Erythroblast (primary cell): Measurements from ENCODE around the gene C1orf226.

ENCODE experiments used
- DNase-seq, 2 experiments: peaks; one replicate each; lab custom pipeline; 2025; lab: John Stamatoyannopoulos, UW
- GATA1 ChIP-seq: IDR thresholded peaks from 2 replicates; pipeline ENCODE4 v1.6.1; 2011; ENCODE audit warnings: low read depth, mild to moderate bottlenecking, control low read depth, low read length, moderate library complexity
- POLR2A ChIP-seq: IDR thresholded peaks from 2 replicates; pipeline ENCODE4 v1.6.1; 2011; ENCODE audit warnings: mild to moderate bottlenecking, low read length

The C1orf226 gene

DNA sequence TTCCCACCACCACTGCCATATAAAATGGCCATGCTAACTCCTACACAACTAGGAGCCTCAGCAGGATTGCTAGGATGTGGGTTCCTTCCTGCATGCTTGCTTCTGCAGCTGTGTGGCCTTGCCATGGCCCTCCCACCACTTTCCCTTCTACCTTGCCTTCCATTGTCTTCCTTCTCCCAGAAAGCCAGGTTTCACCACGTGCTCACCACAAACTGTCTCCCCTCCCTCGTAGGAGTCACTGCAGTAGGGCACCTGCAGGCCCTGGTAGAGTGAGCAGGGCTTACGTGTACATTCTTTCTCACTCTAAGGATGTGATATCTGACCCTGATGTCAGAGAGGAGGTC, 3.7 kb downstream of the C1orf226 start:
- TF ChIP-seq POLR2A (no peak), GATA1 (no peak)
- no peak for DNase-seq

DNA sequence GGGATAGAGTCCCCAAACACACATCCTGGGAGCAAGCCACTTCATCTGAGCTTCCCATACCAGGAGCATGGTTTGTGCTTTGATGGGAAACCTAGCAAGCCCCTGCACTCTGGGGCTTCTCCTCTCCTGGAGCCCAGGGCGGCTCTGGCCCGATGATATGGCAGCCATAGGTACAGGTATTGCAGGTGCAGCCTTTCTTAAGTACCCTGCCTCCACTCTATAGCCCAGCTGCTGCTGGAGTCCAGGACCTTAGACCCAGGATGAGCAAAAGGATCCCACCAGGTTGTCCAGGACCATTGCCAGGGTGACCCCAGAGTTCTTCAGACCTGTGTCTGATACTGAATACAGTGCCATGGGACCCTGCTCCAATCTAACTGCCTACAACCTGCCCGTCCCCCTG, 4.2 kb downstream of the C1orf226 start:
- DNase-seq: no peak
- TF ChIP-seq POLR2A: no peak
- no peak for TF ChIP-seq GATA1

DNA sequence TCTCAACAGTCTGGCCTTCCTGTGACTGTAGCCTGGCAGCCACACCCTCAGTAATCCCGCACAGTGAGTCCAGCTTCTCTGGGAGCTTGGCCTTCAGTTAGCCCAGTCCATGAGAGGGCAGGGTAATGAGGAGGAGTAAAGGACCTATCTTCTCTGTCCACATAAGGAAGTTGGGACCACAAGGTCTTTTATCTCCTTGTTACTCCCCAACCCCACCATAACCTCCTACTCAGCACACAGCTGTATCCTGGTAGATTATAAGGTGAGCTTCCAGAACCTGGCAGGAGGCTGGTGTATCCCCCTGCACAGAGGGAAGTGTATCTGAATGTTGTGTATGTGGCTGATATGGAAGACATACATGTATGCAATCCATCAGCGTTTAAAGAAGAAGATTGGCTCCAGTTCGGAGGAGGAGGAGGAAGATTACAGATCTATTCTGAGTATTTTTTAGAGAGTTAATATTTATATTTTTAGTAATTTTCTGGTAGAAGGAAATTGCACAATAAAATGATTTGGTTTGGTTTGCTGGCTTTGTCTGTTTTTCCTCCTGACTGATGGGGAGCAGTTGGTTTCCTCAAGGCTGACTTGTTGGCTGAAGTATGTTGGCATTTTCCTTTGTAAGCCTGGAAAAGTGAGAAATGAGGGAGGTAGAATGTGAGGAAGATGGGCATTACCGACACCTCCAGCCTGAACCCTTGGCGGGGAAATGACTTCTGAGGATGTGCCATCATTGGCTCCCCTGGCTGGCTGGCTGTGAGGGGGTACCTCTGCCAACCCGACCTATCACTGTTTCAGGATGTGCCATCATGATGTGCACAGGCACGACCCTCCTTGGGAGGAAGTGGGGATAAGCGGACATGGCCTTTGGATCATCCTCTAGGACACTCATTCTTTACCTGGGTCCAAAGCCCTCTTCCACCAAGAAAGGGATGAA, 5.0 kb downstream of the C1orf226 start:
- DNase-seq: no peak
- no peak for TF ChIP-seq GATA1
- TF ChIP-seq POLR2A: no peak

DNA sequence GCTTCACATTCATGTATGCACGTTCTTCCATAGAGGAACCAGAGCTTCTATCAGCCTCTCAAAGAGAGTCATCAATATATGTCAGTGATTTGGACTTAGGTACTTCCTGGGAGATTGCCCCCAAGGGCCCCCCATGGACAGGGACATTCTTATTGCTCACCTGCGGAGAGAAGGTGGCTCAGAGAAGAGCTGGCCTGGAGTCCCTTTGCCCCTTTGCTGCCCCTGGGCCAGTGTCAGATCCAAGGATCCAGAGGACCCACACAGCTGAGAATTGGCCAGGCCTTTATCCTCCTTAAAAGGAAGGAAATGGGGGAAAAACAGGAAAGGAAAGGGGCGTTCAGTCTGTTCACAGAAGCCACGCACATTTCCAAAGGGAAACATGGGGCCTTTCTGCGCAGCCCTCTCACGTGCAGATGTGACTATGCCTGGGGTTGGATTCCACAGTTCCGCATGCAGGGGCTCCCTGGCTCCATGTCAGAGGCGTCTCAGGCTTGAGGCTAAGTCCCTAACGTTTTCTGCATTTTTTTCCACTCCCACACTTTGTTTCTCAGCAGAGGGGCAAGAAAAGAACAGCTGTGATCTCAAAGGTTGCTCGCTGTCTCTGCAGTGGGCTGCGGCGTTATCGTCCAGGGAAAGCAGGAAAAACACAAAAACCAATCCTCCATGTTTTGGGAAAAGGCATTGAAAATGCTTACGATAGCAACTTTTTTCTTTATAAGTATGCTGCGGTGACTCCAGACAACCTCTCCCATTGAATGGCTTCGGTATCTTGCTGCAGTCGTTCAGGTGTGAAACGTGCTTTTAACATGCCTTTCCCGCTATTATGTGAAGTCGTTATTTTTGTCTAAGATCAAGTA, 5.9 kb downstream of the C1orf226 start:
- TF ChIP-seq GATA1 (no peak), POLR2A (no peak)
- DNase-seq: no peak

DNA sequence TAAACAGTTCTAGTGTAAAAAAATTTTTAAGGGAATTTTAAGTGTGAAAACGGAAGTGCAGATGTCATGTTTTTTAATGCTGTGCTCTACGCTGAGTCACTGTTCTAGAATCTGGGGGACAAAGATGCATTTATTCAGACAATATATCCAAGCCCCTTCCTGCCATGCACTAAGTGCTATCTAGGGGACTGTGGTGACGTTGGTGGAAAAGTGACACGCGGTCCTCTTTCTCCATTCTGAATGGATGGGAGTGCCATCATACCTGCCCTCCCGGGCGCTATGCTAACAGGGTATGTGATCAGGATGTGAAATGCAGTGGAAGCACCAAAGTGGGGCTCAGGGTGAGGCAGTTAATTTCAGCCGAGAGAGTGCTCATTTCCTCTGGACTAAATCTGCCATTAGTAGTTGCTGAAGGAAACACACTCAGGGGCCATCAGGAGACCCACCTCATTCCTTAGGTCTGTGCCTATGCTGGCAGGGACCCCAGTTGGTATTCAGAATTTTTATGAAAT, 6.6 kb downstream of the C1orf226 start:
- TF ChIP-seq POLR2A (no peak), GATA1 (no peak)
- no peak for DNase-seq

DNA sequence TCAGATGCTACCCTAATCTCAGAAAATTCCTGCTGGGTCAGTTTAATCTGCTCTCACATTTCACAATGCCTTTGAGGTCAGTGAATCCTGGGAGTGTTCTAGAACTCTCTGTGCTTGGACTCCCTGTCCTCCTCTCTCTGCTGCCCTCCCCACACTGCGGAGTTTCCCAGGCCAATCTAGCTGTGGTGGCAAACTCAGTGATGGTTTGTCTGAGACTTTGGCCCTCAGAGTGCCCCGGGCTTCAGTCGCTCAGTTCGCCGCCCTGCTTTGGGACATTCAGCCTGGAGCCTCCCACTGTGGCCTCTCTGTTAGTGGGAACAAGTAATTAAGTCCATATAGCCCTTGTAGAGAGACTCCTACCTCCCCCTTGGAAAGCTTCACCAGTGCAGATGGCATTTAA, 7.1 kb downstream of the C1orf226 start:
- no peak for DNase-seq
- TF ChIP-seq GATA1 (no peak), POLR2A (no peak)

DNA sequence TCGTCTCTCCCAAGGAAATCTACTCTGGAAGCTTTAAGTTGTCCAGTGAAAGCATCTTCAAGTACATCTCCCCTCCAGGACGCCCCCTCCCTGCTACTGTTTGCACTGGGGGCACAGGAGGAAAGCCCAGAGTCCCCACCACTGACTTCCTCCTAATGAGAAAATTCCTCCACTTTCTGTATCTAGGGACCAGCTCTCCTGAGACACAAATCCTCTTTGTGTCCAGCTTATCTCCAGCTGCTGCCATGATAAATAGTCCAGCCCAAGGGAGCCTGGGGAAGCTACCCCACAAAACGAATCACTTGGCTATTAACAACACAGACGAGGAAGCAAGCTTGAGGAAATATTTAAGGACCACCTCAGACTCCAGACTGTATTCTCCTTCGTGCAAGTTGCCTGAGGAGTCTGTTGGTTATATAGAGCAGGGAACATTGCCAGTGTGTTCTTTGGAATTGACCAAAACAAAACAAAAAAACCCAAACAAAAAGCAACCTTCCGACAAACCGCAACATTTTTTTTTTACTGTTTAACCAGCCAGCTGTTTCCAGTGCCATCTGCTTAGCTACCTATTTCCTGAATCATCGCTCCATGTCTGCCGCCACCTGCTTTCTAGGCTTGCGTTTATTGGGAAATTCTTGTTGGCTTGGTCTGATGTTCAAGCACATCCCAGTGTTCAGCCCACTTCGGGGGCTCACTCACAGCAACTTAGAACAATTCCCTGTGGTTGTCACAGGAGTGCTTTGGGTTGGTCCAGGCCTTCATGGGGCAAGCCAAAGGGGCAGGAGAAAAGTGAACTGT, 7.7 kb downstream of the C1orf226 start:
- TF ChIP-seq GATA1 (no peak), POLR2A (no peak)
- no peak for DNase-seq

DNA sequence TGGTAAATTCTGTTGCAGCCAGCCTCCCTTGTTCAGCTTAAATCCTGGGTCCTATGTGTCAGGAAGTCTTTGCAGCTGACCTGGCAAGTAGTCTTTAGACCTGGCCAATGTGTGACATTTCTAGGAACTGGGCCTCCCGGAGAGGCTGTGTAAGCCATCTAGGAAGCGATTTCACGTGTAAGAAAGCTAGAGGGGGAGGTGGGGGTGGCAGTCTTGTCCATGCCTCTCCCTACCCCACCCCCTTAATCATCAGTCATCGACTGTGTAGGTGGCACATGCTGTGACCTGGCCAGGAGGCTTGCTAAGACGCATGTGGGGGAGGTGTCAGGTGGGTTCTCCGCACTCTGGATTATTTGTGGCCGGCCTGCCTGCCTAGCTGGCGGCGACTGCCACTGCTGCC, 8.4 kb downstream of the C1orf226 start:
- TF ChIP-seq GATA1 (no peak), POLR2A (no peak)
- no peak for DNase-seq

DNA sequence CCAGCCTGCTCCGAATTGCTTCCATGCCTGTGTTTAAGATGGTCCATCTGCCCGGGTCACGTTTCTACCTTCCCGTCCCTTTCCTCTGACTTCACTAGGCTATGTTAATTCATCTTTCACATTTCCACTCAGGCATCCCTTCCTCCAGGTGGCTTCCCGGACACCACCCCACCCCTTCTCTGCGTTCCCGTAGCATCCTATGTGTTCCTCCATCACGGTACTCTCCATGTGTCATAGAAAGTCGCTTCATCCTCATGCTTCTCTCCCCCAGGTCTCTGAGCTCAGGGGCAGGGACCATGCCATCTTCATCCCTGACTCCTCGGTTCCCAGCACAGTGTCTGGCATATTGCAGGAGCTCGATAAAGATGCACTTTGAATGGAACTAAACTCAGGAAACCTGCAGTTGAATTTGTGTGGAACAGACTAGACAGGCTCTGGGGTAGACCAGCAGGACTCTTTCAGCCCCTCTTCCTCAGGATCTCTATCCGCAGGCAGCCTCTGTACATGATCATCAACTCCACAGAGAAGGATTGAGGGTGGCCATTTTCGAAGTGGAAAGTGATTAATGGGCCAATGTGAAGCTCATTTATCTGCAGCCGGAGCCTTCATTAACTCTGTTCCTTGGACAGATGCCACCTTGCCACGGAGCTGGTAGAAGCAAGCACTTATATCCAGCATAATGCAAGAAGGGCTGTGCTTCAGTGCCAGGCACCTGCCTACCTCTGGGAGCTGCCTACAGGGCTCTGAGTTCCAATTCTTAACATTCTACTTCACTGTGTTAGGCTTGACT, 9.1 kb downstream of the C1orf226 start:
- TF ChIP-seq POLR2A: no peak
- TF ChIP-seq GATA1: no peak
- no peak for DNase-seq

DNA sequence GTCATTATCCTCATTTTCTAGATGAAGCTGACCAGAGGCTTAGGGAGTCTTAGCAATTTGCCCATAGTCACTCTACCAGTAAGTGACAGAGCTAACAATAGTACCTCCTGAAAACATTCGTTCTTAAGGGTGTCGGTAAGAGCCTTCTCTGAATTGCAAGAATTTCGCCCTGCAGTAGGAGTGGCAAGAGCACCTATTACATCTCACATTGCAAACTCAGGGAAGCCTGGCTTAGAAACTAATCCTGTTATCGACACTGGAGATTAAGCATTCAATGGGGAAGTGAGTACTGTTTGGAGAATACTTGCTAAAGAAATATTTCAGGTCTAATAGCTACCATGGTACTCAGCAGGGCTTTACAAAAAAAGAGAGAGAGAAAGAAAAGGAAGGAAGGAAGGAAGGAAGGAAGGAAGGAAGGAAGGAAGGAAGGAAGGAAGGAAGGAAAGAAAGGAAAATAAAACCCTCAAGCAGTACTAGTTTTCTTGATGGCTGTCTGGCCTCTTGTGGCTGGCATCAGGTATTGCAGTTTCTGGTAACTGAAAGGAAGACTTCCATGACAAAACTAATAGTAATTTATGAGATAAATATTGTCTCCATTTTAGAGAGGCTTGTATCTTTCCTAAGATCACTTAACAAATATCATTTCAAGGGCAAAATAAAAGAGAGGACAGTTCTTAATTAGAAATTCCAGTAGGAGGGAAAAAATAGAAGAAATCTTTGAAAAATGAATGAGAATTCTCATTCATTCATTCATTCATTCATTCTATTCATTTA, 10.4 kb downstream of the C1orf226 start:
- TF ChIP-seq POLR2A: no peak
- no peak for TF ChIP-seq GATA1
- DNase-seq: peak; percentile 68 to 73

DNA sequence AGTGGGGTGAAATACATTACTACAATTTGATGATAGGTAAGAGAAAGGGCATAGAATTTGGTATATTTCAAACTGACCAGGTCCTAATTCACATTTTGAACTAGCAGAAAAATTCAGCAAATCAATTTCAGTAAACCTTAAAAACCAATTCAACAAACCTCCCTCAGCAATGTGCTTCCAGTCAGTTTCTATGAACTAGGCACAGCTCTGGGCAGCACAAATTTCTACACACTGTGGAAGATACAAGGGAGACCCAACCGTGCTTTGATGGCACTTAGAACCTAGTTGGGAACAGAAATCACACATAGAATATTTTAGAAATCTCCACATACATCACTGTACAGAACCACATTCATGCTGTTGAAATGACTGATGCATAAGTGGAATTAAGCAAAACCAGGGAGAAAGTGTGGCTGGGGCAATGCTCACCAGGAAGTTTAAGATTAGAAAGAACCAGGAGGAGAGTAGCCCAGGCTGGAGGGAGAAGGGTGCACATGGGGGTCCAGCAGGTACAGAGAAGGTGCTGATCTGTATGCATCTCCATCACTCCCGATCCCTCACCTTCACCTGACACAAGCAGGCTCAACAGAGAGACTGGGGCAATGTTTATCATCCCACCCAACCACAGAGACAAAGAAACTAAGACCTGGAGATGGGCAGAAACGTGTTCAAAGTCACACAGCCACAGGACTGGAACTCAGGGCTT, 14.8 kb downstream of the C1orf226 start:
- TF ChIP-seq GATA1 (no peak), POLR2A (no peak)
- no peak for DNase-seq

DNA sequence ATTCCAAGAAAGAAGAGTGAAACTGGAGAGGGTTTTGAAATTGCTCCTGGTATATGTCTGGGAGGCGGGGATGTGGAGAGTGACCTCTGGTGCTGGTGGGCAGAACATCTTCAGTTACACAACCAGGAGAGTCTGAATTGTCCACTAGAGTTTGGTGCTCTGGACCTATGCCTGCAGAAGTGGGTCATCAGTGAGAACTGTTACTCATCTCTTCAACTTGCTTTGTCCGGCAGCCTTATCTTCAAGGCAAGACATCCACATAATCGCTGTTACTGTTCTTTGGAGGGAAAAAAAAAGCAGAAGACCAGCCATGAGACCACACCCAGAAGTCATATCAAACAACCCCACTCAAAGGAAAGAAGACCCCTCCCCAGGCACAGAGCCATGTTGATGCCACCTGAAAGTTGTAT, 15.5 kb downstream of the C1orf226 start:
- DNase-seq: peak; percentile 38 to 73
- TF ChIP-seq GATA1 (no peak), POLR2A (no peak)
